BLaER1 treated with 17β-estradiol and CSF1 and Interleukin-3, amounts not matched to agents 10 nM and 100 nM (cell line): Measurements from ENCODE around the gene CCDC6.

Source experiments
- H3K27ac ChIP-seq, 11 experiments: shearing (Covaris generic); formaldehyde crosslinking; 2 replicates each; pipeline ENCODE4 v1.8.1; 2022
- H3K27me3 ChIP-seq, 11 experiments: shearing (Covaris generic); formaldehyde crosslinking; 2 replicates each; pipeline ENCODE4 v1.8.1; 2022
- H3K36me3 ChIP-seq, 11 experiments: shearing (Covaris generic); formaldehyde crosslinking; 2 replicates each; pipeline ENCODE4 v1.8.1; 2022
- H3K4me1 ChIP-seq, 10 experiments: shearing (Covaris generic); formaldehyde crosslinking; 2 replicates each; pipeline ENCODE4 v1.8.1; 2022
- H3K4me2 ChIP-seq, 11 experiments: shearing (Covaris generic); formaldehyde crosslinking; 2 replicates each; pipeline ENCODE4 v1.8.1; 2022
- H3K4me3 ChIP-seq, 10 experiments: shearing (Covaris generic); formaldehyde crosslinking; 2 replicates each; pipeline ENCODE4 v1.8.1; 2022
- H3K9ac ChIP-seq, 11 experiments: shearing (Covaris generic); formaldehyde crosslinking; 2 replicates each; pipeline ENCODE4 v1.8.1; 2022
- H3K9me3 ChIP-seq, 11 experiments: shearing (Covaris generic); formaldehyde crosslinking; replicated peaks in 1 of 11; 2 replicates each; pipeline ENCODE4 v1.8.1; 2022
- H4K20me1 ChIP-seq, 11 experiments: shearing (Covaris generic); formaldehyde crosslinking; 2 replicates each; pipeline ENCODE4 v1.8.1; 2022
- Cebpa-rat ChIP-seq, 11 experiments: shearing (Covaris generic); IDR thresholded peaks; 2 replicates each; pipeline ENCODE4 v1.8.1; 2022

Gene CCDC6

GRCh38 chr10:59779756-59780533 lies 126.4 kb downstream of the CCDC6 start:
- H3K4me1 ChIP-seq = no peaks in the 10 kb centered on the region
- H3K27ac ChIP-seq = no peak overlapping the region
- peaks cover 16 to 33% (median 26%) of the 10 kb centered on the region in 11 experiments for H3K9me3 ChIP-seq
- no peak for TF ChIP-seq Cebpa-rat (IDR thresholded peaks at IDR 0.05)
- H3K4me2 ChIP-seq = no peak overlapping the region
- H3K36me3 ChIP-seq = no peaks in the 10 kb centered on the region
- H3K27me3 ChIP-seq = no peaks in the 10 kb centered on the region
- no peaks in the 10 kb centered on the region for H4K20me1 ChIP-seq
- no peak overlapping the region for H3K9ac ChIP-seq
- H3K4me3 ChIP-seq = no peak overlapping the region

- Histone ChIP-seq H3K36me3 (no peaks in the 10 kb centered on the region), H3K4me3 (no peak overlapping the region), H3K4me1 (no peaks in the 10 kb centered on the region), H3K27me3 (no peaks in the 10 kb centered on the region), H4K20me1 (no peaks in the 10 kb centered on the region), H3K9me3 (peaks cover 19 to 59% (median 35%) of the 10 kb centered on the region in 11 experiments), H3K27ac (no peak overlapping the region), H3K4me2 (no peak overlapping the region), H3K9ac (no peak overlapping the region)
- no peak for TF ChIP-seq Cebpa-rat (IDR thresholded peaks at IDR 0.05)
Measured at GRCh38 chr10:59774451-59774850, 131.9 kb downstream of the CCDC6 start.

- no peaks in the 10 kb centered on the region for H3K4me1 ChIP-seq
- no peak overlapping the region for H3K27ac ChIP-seq
- no peaks in the 10 kb centered on the region for H3K36me3 ChIP-seq
- TF ChIP-seq Cebpa-rat (IDR thresholded peaks at IDR 0.05) = no peak
- H3K4me3 ChIP-seq = no peak overlapping the region
- H4K20me1 ChIP-seq = no peaks in the 10 kb centered on the region
- no peaks in the 10 kb centered on the region for H3K27me3 ChIP-seq
- no peak overlapping the region for H3K9ac ChIP-seq
- H3K9me3 ChIP-seq = peaks cover 19 to 52% (median 28%) of the 10 kb centered on the region in 11 experiments
- no peak overlapping the region for H3K4me2 ChIP-seq
Measured at GRCh38 chr10:59773088-59773487, 133.3 kb downstream of the CCDC6 start.

GRCh38 chr10:59771162-59771807 lies 135.1 kb downstream of the CCDC6 start:
- Histone ChIP-seq H3K36me3 (no peaks in the 10 kb centered on the region), H3K9me3 (peaks cover 2 to 34% (median 11%) of the 10 kb centered on the region in 11 experiments; a peak in 17 of 22 replicates), H3K27ac (no peak overlapping the region), H3K4me1 (no peaks in the 10 kb centered on the region), H3K4me2 (no peak overlapping the region), H3K4me3 (no peak overlapping the region), H3K9ac (no peak overlapping the region), H4K20me1 (no peaks in the 10 kb centered on the region), H3K27me3 (no peaks in the 10 kb centered on the region)
- TF ChIP-seq Cebpa-rat (IDR thresholded peaks at IDR 0.05) = no peak

GRCh38 chr10:59770689-59771088 lies 135.7 kb downstream of the CCDC6 start:
- Histone ChIP-seq H3K4me2 (no peak overlapping the region), H3K27me3 (no peaks in the 10 kb centered on the region), H3K27ac (no peak overlapping the region), H3K4me3 (no peak overlapping the region), H3K36me3 (no peaks in the 10 kb centered on the region), H3K9ac (no peak overlapping the region), H4K20me1 (no peaks in the 10 kb centered on the region), H3K9me3 (peaks cover 0 to 28% (median 10%) of the 10 kb centered on the region in 11 experiments; a peak in 12 of 22 replicates), H3K4me1 (no peaks in the 10 kb centered on the region)
- TF ChIP-seq Cebpa-rat (IDR thresholded peaks at IDR 0.05) = no peak

GRCh38 chr10:59762505-59762904 lies 143.9 kb downstream of the CCDC6 start:
- H3K36me3 ChIP-seq = no peaks in the 10 kb centered on the region
- no peak for TF ChIP-seq Cebpa-rat (IDR thresholded peaks at IDR 0.05)
- no peak overlapping the region for H3K9ac ChIP-seq
- H3K4me1 ChIP-seq = peaks cover 0 to 4% (median 0%) of the 10 kb centered on the region in 10 experiments; a peak in 1 of 20 replicates
- no peaks in the 10 kb centered on the region for H4K20me1 ChIP-seq
- H3K4me2 ChIP-seq = no peak overlapping the region
- no peaks in the 10 kb centered on the region for H3K27me3 ChIP-seq
- no peak overlapping the region for H3K27ac ChIP-seq
- H3K4me3 ChIP-seq = no peak overlapping the region
- peaks cover 9 to 27% (median 19%) of the 10 kb centered on the region in 11 experiments; a peak in 16 of 22 replicates for H3K9me3 ChIP-seq

GRCh38 chr10:59757966-59758365 lies 148.4 kb downstream of the CCDC6 start:
- Histone ChIP-seq H3K27me3 (no peaks in the 10 kb centered on the region), H3K36me3 (no peaks in the 10 kb centered on the region), H3K9me3 (peaks cover 9 to 27% (median 19%) of the 10 kb centered on the region in 11 experiments; a peak in 16 of 22 replicates), H3K4me3 (no peak overlapping the region), H3K27ac (no peak overlapping the region), H4K20me1 (no peaks in the 10 kb centered on the region), H3K9ac (no peak overlapping the region), H3K4me2 (no peak overlapping the region), H3K4me1 (no peaks in the 10 kb centered on the region)
- TF ChIP-seq Cebpa-rat (IDR thresholded peaks at IDR 0.05) = no peak

GRCh38 chr10:59754951-59755350 lies 151.4 kb downstream of the CCDC6 start:
- H3K9me3 ChIP-seq = peaks cover 4 to 12% (median 7%) of the 10 kb centered on the region in 11 experiments; a peak in 15 of 22 replicates
- no peak overlapping the region for H3K4me3 ChIP-seq
- no peak overlapping the region for H3K9ac ChIP-seq
- no peak overlapping the region for H3K27ac ChIP-seq
- H3K27me3 ChIP-seq = no peaks in the 10 kb centered on the region
- H3K36me3 ChIP-seq = no peaks in the 10 kb centered on the region
- H4K20me1 ChIP-seq = no peaks in the 10 kb centered on the region
- H3K4me1 ChIP-seq = no peaks in the 10 kb centered on the region
- TF ChIP-seq Cebpa-rat (IDR thresholded peaks at IDR 0.05) = no peak
- H3K4me2 ChIP-seq = no peak overlapping the region

- H3K9ac ChIP-seq = no peak within 1 kb of the TSS
- H3K4me1 ChIP-seq = no peaks in the 10 kb centered on the region
- no peaks in the 10 kb centered on the region for H3K36me3 ChIP-seq
- no peaks in the 10 kb centered on the region for H3K27me3 ChIP-seq
- no peak within 1 kb of the TSS for H3K4me2 ChIP-seq
- no peaks in the 10 kb centered on the region for H3K9me3 ChIP-seq
- no peak within 1 kb of the TSS for H3K4me3 ChIP-seq
- TF ChIP-seq Cebpa-rat (IDR thresholded peaks at IDR 0.05) = no peak
- H3K27ac ChIP-seq = no peak within 1 kb of the TSS
- no peaks in the 10 kb centered on the region for H4K20me1 ChIP-seq
Measured at GRCh38 chr10:59753267-59753666, 153.1 kb downstream of the CCDC6 start, which contains the start of gene MRLN. MRLN (minus strand) TSS chr10:59753455.
